Measurements from ENCODE around the gene ORAI3. TPM values are rescaled to one million over a fixed set of nuclear protein-coding genes. Genes with fewer than 3 reads are reported as not detected.

ORAI3 gene
- total RNA-seq, 1 donor from 2014 or later, result 9.5 TPM

GRCh38 chr16:30982548-30983288, 33.9 kb downstream of the ORAI3 start:
- intact Hi-C loops (cut with DNase I), result loop anchor here (10.0 kb wide), 2 partner anchors 162 to 882 kb away; no protein-coding TSS in a partner anchor
- DNase-seq (peak; percentile 64), ATAC-seq (ENCODE audit: poor library complexity) (peak; percentile 7)

- ATAC-seq (ENCODE audit: poor library complexity) (no peak), DNase-seq (no peak)
- intact Hi-C loops (cut with DNase I), result loop anchor here (10.0 kb wide), 2 partner anchors 161 to 881 kb away; no protein-coding TSS in a partner anchor
Observed at GRCh38 chr16:30983289-30983889, 34.5 kb downstream of the ORAI3 start.

- no peak for ATAC-seq (ENCODE audit: poor library complexity)
- no peak for DNase-seq
- intact Hi-C loops (cut with DNase I), result loop anchor here (10.0 kb wide), 2 partner anchors 161 to 881 kb away; no protein-coding TSS in a partner anchor
Observed at GRCh38 chr16:30983898-30984610, 35.2 kb downstream of the ORAI3 start.

- DNase-seq (peak; percentile 95), ATAC-seq (ENCODE audit: poor library complexity) (peak; percentile 94)
- intact Hi-C loops (cut with DNase I), result loop anchor here (5.0 to 10.0 kb wide), 3 partner anchors 160 to 880 kb away; partner anchors contain the start of gene ZNF843
Observed at GRCh38 chr16:30984669-30985400, 36.0 kb downstream of the ORAI3 start, which contains the start of gene HSD3B7. Gene HSD3B7 (plus strand): TSS chr16:30985207. CDS start chr16:30985659, 452 bp downstream.

GRCh38 chr16:30985401-30986128, 36.7 kb downstream of the ORAI3 start:
- peak; percentile 54 for ATAC-seq (ENCODE audit: poor library complexity)
- intact Hi-C loops (cut with DNase I), result loop anchor here (5.0 to 10.0 kb wide), 3 partner anchors 159 to 879 kb away; partner anchors contain the start of gene ZNF843
- DNase-seq, result no peak

GRCh38 chr16:30986129-30986991, 37.5 kb downstream of the ORAI3 start:
- DNase-seq (no peak), ATAC-seq (ENCODE audit: poor library complexity) (no peak)
- intact Hi-C loops (cut with DNase I), result loop anchor here (5.0 to 10.0 kb wide), 3 partner anchors 158 to 878 kb away; partner anchors contain the start of gene ZNF843

GRCh38 chr16:30987581-30988190, 38.8 kb downstream of the ORAI3 start:
- ATAC-seq (ENCODE audit: poor library complexity), result no peak
- intact Hi-C loops (cut with DNase I), result loop anchor here (5.0 to 10.0 kb wide), 3 partner anchors 157 to 877 kb away; partner anchors contain the start of gene ZNF843
- no peak for DNase-seq

- DNase-seq (no peak), ATAC-seq (ENCODE audit: poor library complexity) (no peak)
- intact Hi-C loops (cut with DNase I), result loop anchor here (5.0 to 10.0 kb wide), 3 partner anchors 155 to 875 kb away; partner anchors contain the start of gene ZNF843
Observed at GRCh38 chr16:30989469-30990047, 40.7 kb downstream of the ORAI3 start.

- DNase-seq (no peak), ATAC-seq (ENCODE audit: poor library complexity) (no peak)
- intact Hi-C loops (cut with DNase I), result no loop called here
Observed at GRCh38 chr16:30990105-30990504, 41.2 kb downstream of the ORAI3 start.

GRCh38 chr16:30991052-30991451, 42.2 kb downstream of the ORAI3 start:
- no peak for DNase-seq
- ATAC-seq (ENCODE audit: poor library complexity), result no peak
- intact Hi-C loops (cut with DNase I), result no loop called here

- intact Hi-C loops (cut with DNase I), result no loop called here
- no peak for ATAC-seq (ENCODE audit: poor library complexity)
- DNase-seq, result no peak
Observed at GRCh38 chr16:30992276-30992780, 43.5 kb downstream of the ORAI3 start.

GRCh38 chr16:30992931-30993816, 44.3 kb downstream of the ORAI3 start:
- intact Hi-C loops (cut with DNase I), result no loop called here
- DNase-seq, result no peak
- no peak for ATAC-seq (ENCODE audit: poor library complexity)

GRCh38 chr16:30995927-30996323, 47.1 kb downstream of the ORAI3 start:
- intact Hi-C loops (cut with DNase I), result no loop called here
- DNase-seq (no peak), ATAC-seq (ENCODE audit: poor library complexity) (no peak)

GRCh38 chr16:30996324-30996984, 47.6 kb downstream of the ORAI3 start:
- DNase-seq (no peak), ATAC-seq (ENCODE audit: poor library complexity) (peak; percentile 13)
- intact Hi-C loops (cut with DNase I), result no loop called here

Measured in Right ventricle myocardium superior (tissue), 1 donor.